Mucosa of descending colon (tissue), 3 donors: ENCODE measurements around the gene NPTN. TPM values are rescaled to one million over a fixed set of nuclear protein-coding genes. Genes with fewer than 3 reads are reported as not detected.

Experiments used
- ATAC-seq: fragments of 200-7000 bp; cut with Tn5 transposase; one replicate; pipeline ENCODE4 v1.9.1; 2020; ENCODE audit warnings: mild to moderate bottlenecking, moderate library complexity
- DNase-seq, 3 donors: peaks; one replicate each; pipeline ENCODE4 v3.0.0-alpha.2; 2020
- H3K36me3 ChIP-seq: fragments of 200-600 bp; one replicate; pipeline ENCODE4 v1.8.0; 2021; ENCODE audit warnings: low read depth, mild to moderate bottlenecking
- H3K4me1 ChIP-seq: fragments of 200-600 bp; one replicate; pipeline ENCODE4 v1.8.0; 2021; ENCODE audit warnings: low read depth, mild to moderate bottlenecking
- H3K4me3 ChIP-seq: fragments of 200-600 bp; one replicate; pipeline ENCODE4 v1.8.0; 2021; ENCODE audit warnings: mild to moderate bottlenecking
- H3K9me3 ChIP-seq: fragments of 200-600 bp; one replicate; pipeline ENCODE4 v1.8.0; 2021; ENCODE audit warnings: mild to moderate bottlenecking
- CTCF ChIP-seq: fragments of 200-600 bp; IDR thresholded peaks from one replicate; pipeline ENCODE4 v1.8.0; 2022; ENCODE audit warnings: antibody characterized with exemption, mild to moderate bottlenecking
- intact Hi-C, 2 donors: fragments of 100-400 bp; cut with DNase I in 1 of 2; cut with micrococcal nuclease in 1 of 2; formaldehyde crosslinking; loops; one replicate each; pipeline versions ENCODE4 v1.11.0 to v1.11.1; 2022; cut with DNase I, micrococcal nuclease
- total RNA-seq, 3 donors: library from RNA; stranded (reverse); fragmentation: NEBNext Ultra II Directional in 2 of 3; extraction: Animal tissue kit (Norgen Biotek cat#: 25700) in 2 of 3; gene quantifications; one replicate each; pipeline versions ENCODE4 v1.2.1 to v1.2.4, GENCODE V29; 2021 to 2023
- donor health status: DM: no; HTN: no; CAD: no; lungs with moderate emphysema.
- donor health status: DM: no; HTN: no; CAD: no.
- donor health status: DM: no; HTN: yes; CAD: no.

NPTN gene
- total RNA-seq, 3 donors from 2014 or later, result 157 to 200 (median 168) TPM

- no peak for ATAC-seq
- no peak for DNase-seq
- intact Hi-C loops, result no loop called here
- no peaks in the 10 kb centered on the region for H3K9me3 ChIP-seq
- no peak overlapping the region for H3K4me3 ChIP-seq
- H3K36me3 ChIP-seq, result no peaks in the 10 kb centered on the region
- TF ChIP-seq CTCF, result no peak
- H3K4me1 ChIP-seq, result no peaks in the 10 kb centered on the region
Observed at GRCh38 chr15:73518876-73519733, 114.1 kb downstream of the NPTN start.

GRCh38 chr15:73518180-73518862 is 114.9 kb downstream of the NPTN start:
- H3K36me3 ChIP-seq, result no peaks in the 10 kb centered on the region
- intact Hi-C loops, result no loop called here
- no peak for TF ChIP-seq CTCF

GRCh38 chr15:73517566-73517965 is 115.6 kb downstream of the NPTN start:
- intact Hi-C loops, result no loop called here
- Histone ChIP-seq H3K36me3 (no peaks in the 10 kb centered on the region), H3K4me1 (no peaks in the 10 kb centered on the region), H3K4me3 (no peak overlapping the region), H3K9me3 (no peaks in the 10 kb centered on the region)
- DNase-seq, result no peak
- TF ChIP-seq CTCF, result no peak
- no peak for ATAC-seq

More at GRCh38 chr15:73518180-73518862, 114.9 kb downstream of the NPTN start:
- Histone ChIP-seq H3K4me3 (no peak overlapping the region), H3K4me1 (no peaks in the 10 kb centered on the region), H3K9me3 (no peaks in the 10 kb centered on the region)
- ATAC-seq (no peak), DNase-seq (no peak)

GRCh38 chr15:73515527-73515926 is 117.7 kb downstream of the NPTN start:
- Histone ChIP-seq H3K4me3 (no peak overlapping the region), H3K36me3 (no peaks in the 10 kb centered on the region), H3K4me1 (no peaks in the 10 kb centered on the region), H3K9me3 (no peaks in the 10 kb centered on the region)
- intact Hi-C loops, result no loop called here
- no peak for TF ChIP-seq CTCF
- ATAC-seq, result no peak
- DNase-seq, result no peak

Other genes starting within 250 kb of the NPTN start
- gene REC114, start 190.2 kb downstream of the NPTN start, total RNA-seq, result not detected
- 10 to 100 TPM; 26.2 to 39.2 (median 29.9) TPM for gene CD276, start 51.0 kb upstream of the NPTN start, total RNA-seq
- 1 to 10 TPM in 2 of 3 donors, under 1 TPM in 1; 0.98 to 9.0 (median 1.8) TPM for gene INSYN1, start 120.0 kb upstream of the NPTN start, total RNA-seq
- not detected for gene TBC1D21, start 240.2 kb upstream of the NPTN start, total RNA-seq